Ovary (tissue), 9 donors: Measurements from ENCODE around the gene LCT. TPM values are rescaled to one million over a fixed set of nuclear protein-coding genes. Genes with fewer than 3 reads are reported as not detected.

Experiments
- DNase-seq, 5 donors: peaks; one replicate each; pipeline ENCODE4 v3.0.0-alpha.2; 2019 to 2020
- H3K27ac ChIP-seq, 2 donors: fragments of 200-600 bp; one replicate each; pipeline versions ENCODE4 v1.5.1 to v1.8.0; 2019 to 2022
- H3K27me3 ChIP-seq: fragments of 200-600 bp; one replicate; pipeline ENCODE4 v1.8.0; 2022
- H3K36me3 ChIP-seq: fragments of 200-600 bp; sonication (generic); one replicate; pipeline ENCODE4 v1.5.1; 2019
- H3K4me1 ChIP-seq: one replicate; pipeline ENCODE4 v1.8.1; 2013; ENCODE audit warnings: mild to moderate bottlenecking, moderate library complexity; ENCODE audit not compliant: insufficient read depth
- H3K4me3 ChIP-seq: fragments of 200-600 bp; sonication (generic); one replicate; pipeline ENCODE4 v1.5.1; 2017
- H3K9me3 ChIP-seq, 2 donors: fragments of 200-600 bp in 1 of 2; sonication (generic) in 1 of 2; one replicate each; pipeline versions ENCODE4 v1.5.1 to v1.8.1; 2013 to 2019; ENCODE audit warnings: mild to moderate bottlenecking in 1 of 2, moderate library complexity in 1 of 2
- CTCF ChIP-seq, 3 donors: fragments of 450-650 bp in 2 of 3; fragments of 200-600 bp in 1 of 3; IDR thresholded peaks; one replicate each; pipeline versions ENCODE4 v1.5.1 to v1.8.0; 2016 to 2022; ENCODE audit warnings: antibody characterized with exemption in 3 of 3, mild to moderate bottlenecking in 1 of 3
- EP300 ChIP-seq: sonication (generic); formaldehyde crosslinking; IDR thresholded peaks from one replicate; pipeline ENCODE4 v1.6.1; 2017; ENCODE audit warnings: antibody characterized with exemption
- POLR2A ChIP-seq: fragments of 450-650 bp; IDR thresholded peaks from one replicate; pipeline ENCODE4 v1.6.1; 2017; ENCODE audit warnings: antibody characterized with exemption, mild to moderate bottlenecking, moderate library complexity
- WGBS, 3 donors: extraction: QIAGEN DNeasy Blood & Tissue Kit in 1 of 3; methylation state at CpG; one replicate each; pipeline versions ENCODE4 v1.1.5 to v1.1.7; 2013 to 2017; 5-methylcytosine and 5-hydroxymethylcytosine counted together
- intact Hi-C, 4 donors: fragments of 100-400 bp; cut with DNase I; formaldehyde crosslinking; loops; one replicate each; pipeline versions ENCODE4 v1.11.0 to v1.15.1; 2022 to 2023
- polyA plus RNA-seq, 2 donors: library from polyadenylated mRNA; stranded (reverse); fragments of 200-250 nt in 1 of 2; fragments of 350-450 nt in 1 of 2; fragmentation: Illumina TruSeq in 1 of 2; extraction: RNeasy Lipid Tissue Mini Kit (QIAGEN cat#74804) in 1 of 2; gene quantifications; one replicate each; pipeline ENCODE4 v1.2.3, GENCODE V29; 2013 to 2014
- total RNA-seq, 7 donors: library from RNA; depleted of rRNA in 2 of 7; stranded (reverse); fragments of >200 nt in 2 of 7; fragmentation: NEBNext Ultra II Directional in 3 of 7; extraction: Animal tissue kit (Norgen Biotek cat#: 25700) in 3 of 7; gene quantifications; one replicate each; pipeline versions ENCODE4 v1.1.0 to v1.2.4, GENCODE V29; 2016 to 2023
- donor health status: DM: no; HTN: no; CAD: no; lungs with moderate emphysema.
- donor health status: DM: no; HTN: no; CAD: no.
- donor health status: Bipolar disorder and iron deficiency.
- donor health status: DM: yes; HTN: yes; CAD: no.
- donor health status: DM: no; HTN: no; CAD: no.
- donor health status: DM: yes; HTN: yes; CAD: no.

Gene LCT
- total and polyA plus RNA-seq, 9 donors = 0.12 TPM; not detected in 8

GRCh38 chr2:135844301-135844895 is 7.4 kb upstream of the LCT start:
- WGBS, 3 donors = 86 to 91% (median 88%) methylated on average over 12 of the region's 12 CpGs

GRCh38 chr2:135843671-135844070 is 6.7 kb upstream of the LCT start:
- TF ChIP-seq EP300 (no peak), CTCF (IDR thresholded peaks at IDR 0.05) (no peak)
- 91 to 95% (median 93%) methylated on average over 3 of the region's 3 CpGs for WGBS, 3 donors
- H3K36me3 ChIP-seq = no peaks in the 10 kb centered on the region

More at GRCh38 chr2:135844301-135844895, 7.4 kb upstream of the LCT start:
- TF ChIP-seq POLR2A (no peak), CTCF (IDR thresholded peaks at IDR 0.05) (no peak), EP300 (no peak)
- Histone ChIP-seq H3K4me3 (no peak overlapping the region), H3K27me3 (no peaks in the 10 kb centered on the region), H3K9me3 (no peaks in the 10 kb centered on the region), H3K36me3 (no peaks in the 10 kb centered on the region), H3K4me1 (no peaks in the 10 kb centered on the region), H3K27ac (no peak overlapping the region)
- DNase-seq = no peak
- intact Hi-C loops = no loop called here

GRCh38 chr2:135840601-135841000 is 3.6 kb upstream of the LCT start:
- 29 to 52% (median 48%) methylated on average over 2 of the region's 2 CpGs for WGBS, 3 donors
- Histone ChIP-seq H3K4me1 (peaks cover 3% of the 10 kb centered on the region), H3K36me3 (no peaks in the 10 kb centered on the region), H3K4me3 (no peak overlapping the region), H3K9me3 (no peaks in the 10 kb centered on the region), H3K27me3 (no peaks in the 10 kb centered on the region), H3K27ac (no peak overlapping the region)
- TF ChIP-seq EP300 = no peak
- intact Hi-C loops = no loop called here
- no peak for DNase-seq

More at GRCh38 chr2:135843671-135844070, 6.7 kb upstream of the LCT start:
- Histone ChIP-seq H3K4me3 (no peak overlapping the region), H3K4me1 (peaks cover 3% of the 10 kb centered on the region), H3K9me3 (no peaks in the 10 kb centered on the region), H3K27ac (no peak overlapping the region), H3K27me3 (no peaks in the 10 kb centered on the region)
- intact Hi-C loops = no loop called here
- no peak for DNase-seq

- no peaks in the 10 kb centered on the region for H3K36me3 ChIP-seq
- H3K27ac ChIP-seq = no peak overlapping the region
- no peak overlapping the region for H3K4me3 ChIP-seq
- no peaks in the 10 kb centered on the region for H3K27me3 ChIP-seq
- 0 to 3% (median 2%) methylated on average over 2 of the region's 2 CpGs for WGBS, 3 donors
- no peaks in the 10 kb centered on the region for H3K9me3 ChIP-seq
- DNase-seq = no peak
- peaks cover 3% of the 10 kb centered on the region for H3K4me1 ChIP-seq
- intact Hi-C loops = no loop called here
- no peak for TF ChIP-seq CTCF (IDR thresholded peaks at IDR 0.05)
- no peak for TF ChIP-seq EP300
- no peak for TF ChIP-seq POLR2A
These were observed 2.7 kb upstream of the LCT start for GRCh38 chr2:135839713-135840112.

- 82 to 89% (median 85%) methylated on average over 3 of the region's 3 CpGs for WGBS, 3 donors
- intact Hi-C loops = no loop called here
These were observed 1.5 kb upstream of the LCT start for GRCh38 chr2:135838502-135838901.

More at GRCh38 chr2:135838502-135838901, 1.5 kb upstream of the LCT start:
- no peak overlapping the region for H3K27ac ChIP-seq
- H3K27me3 ChIP-seq = no peaks in the 10 kb centered on the region
- no peaks in the 10 kb centered on the region for H3K9me3 ChIP-seq
- no peaks in the 10 kb centered on the region for H3K36me3 ChIP-seq
- TF ChIP-seq CTCF (IDR thresholded peaks at IDR 0.05) = no peak
- TF ChIP-seq EP300 = no peak
- no peak for TF ChIP-seq POLR2A
- no peak overlapping the region for H3K4me3 ChIP-seq
- H3K4me1 ChIP-seq = peaks cover 3% of the 10 kb centered on the region
- no peak for DNase-seq
